ENCODE measurements around the gene JDP2.

Gene JDP2

GRCh38 chr14:75438486-75439080 lies 10.8 kb downstream of the JDP2 start:
- DNase-seq, result no peak

DNA sequence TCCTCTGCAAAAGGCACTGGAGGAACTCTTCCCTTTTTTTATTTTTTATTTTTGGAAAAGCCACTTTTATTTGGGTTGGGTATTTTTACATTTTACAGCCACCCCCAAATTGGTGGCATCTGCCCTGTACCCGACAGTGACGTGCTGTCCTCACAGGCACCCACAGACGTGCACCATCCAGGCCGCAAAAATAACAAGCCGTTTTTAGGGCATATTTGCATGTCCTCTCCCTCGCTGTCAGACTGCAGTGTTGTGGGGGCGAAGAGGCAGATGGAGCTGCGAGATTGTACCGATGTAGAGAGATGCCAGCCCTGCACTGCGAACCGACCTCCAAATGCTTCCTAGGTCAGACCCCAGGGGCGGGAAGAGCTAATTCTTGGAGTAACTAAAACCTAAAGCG lies 12.2 kb downstream of the JDP2 start:
- no peak for DNase-seq

GRCh38 chr14:75440733-75441477 lies 13.1 kb downstream of the JDP2 start:
- DNase-seq, result no peak

DNA sequence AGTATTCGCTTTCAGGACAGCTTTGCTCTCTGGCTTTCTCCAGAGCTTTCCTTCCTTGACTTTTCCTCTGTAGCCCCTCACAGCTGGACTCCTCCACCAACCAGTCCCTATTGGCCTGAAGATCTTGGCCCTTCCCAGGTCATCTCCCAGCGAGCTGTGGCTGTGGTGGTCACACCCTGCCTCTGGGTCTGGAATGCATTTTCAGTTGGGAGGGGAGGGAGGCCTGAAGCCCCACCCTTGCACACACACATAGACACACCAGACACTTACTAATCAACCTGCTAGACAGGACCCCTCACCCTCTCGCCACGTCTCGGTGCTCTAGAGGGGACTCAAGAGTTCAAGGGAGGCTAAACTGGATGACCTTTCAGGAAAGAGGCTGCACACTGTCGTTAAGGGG lies 13.9 kb downstream of the JDP2 start:
- no peak for DNase-seq

DNA sequence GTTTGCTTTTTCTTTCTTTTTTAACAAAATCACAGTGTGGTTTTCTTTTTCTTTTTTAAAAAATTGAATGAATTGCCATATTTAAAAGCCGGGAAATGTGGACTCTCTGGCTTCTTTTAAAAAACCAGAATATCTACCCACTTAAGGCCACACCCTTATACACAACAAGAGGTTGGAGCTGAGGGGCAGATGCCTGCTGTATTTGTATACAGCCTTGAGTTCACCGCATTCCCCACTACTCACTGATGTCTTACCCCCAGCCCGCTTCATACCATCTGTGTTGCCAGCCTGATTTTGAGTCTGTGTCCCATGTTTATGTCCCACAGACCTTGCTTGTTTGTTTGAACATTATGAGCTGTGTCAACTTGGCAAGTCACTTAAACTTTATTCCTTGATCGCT lies 14.3 kb downstream of the JDP2 start:
- DNase-seq, result no peak

DNA sequence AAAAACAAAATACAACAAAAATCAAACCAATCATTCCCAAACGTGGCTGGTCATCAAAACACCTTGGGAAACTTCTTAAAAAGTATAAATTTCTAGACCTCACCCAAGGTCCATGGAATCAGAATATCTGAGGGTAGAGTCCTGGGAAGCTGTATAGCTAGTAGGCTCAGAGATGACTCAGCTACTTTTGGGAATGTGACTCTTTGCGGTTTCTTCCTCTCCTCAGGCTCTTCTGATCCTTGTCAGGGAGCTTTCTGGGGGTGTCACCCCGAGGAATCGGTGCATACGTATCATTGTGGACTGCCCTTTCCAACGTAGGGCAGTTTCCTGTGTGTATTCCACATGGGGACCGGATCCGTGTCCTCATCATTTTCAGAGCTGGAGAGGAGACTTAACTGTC lies 14.8 kb downstream of the JDP2 start:
- DNase-seq, result no peak

DNA sequence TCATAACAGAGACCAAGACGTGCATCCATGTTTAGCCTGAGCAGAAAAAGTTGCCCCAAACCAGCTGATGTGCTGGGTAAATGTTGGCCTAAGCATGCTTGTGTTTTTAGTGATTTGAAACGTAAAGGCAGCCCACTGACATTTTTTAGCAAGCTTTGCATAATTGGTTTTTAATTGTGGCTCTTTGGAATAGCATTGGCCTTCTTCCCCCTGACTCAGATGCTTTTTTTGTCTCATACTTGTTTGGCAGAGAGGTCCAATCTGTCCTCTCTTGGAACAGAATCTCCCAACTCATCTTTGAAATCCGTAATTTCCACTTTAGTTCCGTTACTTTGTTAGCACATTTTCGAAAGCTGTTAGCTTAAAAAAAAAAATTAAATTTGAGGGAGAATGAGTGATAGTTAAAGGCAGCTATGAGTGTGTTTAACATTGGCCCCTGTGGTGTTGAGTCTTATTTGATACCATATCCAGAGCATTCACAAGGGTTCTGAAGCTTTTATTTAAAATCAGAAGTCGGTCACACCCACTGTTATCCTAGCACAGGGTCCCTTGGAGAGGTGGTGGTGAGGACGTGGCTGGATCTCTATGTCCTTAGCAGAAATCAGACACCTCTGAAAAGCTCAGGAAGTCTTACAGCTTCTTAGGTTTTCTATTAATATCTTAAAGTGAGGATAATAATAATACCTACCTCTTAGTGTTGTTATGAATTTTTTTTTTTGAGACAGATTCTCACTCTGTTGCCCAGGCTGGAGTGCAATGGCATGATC lies 15.6 kb downstream of the JDP2 start:
- DNase-seq, result no peak

DNA sequence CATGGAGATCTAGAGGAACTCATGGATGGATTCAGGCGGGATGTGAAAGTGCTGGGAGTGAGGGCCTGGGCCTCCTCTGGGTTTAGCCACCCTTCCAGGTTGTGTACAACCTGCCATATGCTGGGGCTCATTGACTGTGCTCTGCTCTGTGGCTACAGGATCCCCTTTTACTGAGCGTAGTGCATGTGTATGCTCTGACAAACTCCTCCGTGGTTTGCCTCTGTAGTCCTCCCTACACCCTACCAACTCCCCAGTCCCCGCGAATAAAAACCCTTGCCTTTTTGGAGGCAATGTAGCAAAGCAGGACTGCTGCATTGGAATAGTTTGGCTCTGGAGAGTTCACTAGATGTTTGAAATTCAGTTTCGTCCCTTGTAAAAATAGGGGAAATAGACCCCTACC lies 17.4 kb downstream of the JDP2 start:
- no peak for DNase-seq

DNA sequence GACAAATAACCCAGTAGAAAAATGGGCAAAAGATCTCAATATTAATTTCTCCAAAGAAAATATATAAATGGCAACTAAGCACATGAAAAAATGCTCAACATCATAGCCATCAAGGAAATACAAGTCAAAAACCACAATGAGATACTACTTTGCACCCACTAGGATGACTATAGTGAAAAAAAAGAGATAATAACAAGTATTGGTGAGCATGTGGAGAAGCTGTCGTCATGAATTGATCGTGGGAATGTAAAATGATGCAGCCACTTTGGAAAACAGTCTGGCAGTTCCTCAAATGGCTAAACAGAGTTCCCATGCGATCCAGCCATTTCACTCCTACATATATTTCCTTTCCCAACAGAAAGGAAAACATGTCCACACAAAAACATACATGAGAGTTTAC lies 18.1 kb downstream of the JDP2 start:
- no peak for DNase-seq

GRCh38 chr14:75446447-75446846 lies 18.6 kb downstream of the JDP2 start:
- DNase-seq, result no peak

DNA sequence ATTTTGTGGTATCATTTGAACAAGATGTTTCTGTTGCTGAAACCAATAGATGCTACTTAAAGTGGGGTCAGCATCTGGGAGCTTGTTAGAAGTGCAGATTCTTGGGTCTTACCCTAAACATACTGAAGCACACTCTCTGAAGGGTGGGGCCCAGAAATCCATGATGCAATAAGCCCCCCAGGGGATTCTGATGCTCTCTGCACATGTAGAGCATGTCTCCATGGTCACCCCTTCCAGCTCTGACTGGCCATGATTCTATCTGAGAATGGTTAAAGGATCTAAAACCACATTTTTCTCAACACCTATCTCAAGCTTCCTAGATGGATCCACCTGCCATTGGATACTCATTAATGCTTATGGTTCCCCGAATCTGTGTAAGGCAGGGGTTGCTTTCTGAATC lies 20.4 kb downstream of the JDP2 start:
- no peak for DNase-seq

GRCh38 chr14:75449036-75449435 lies 21.2 kb downstream of the JDP2 start:
- DNase-seq, result no peak

DNA sequence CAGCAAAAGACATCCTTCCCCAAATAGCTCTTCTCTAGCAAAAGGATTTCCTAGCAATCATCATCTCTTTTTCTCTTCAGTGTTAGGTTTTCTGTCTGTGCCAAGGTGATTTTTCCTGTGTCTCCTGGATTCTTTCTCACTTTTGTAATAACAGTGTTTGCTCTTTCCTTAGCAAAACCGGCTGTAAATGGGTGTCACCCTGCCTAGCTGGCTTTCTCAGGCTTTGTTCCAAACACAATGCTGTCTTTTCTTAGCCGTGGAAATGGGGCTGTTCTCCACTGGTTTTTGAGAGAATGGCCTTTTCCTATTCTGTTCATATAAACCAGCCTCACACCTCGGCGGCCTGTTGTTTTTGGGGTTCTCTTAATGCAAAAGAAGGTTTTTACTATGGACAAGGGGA lies 21.9 kb downstream of the JDP2 start:
- no peak for DNase-seq

DNA sequence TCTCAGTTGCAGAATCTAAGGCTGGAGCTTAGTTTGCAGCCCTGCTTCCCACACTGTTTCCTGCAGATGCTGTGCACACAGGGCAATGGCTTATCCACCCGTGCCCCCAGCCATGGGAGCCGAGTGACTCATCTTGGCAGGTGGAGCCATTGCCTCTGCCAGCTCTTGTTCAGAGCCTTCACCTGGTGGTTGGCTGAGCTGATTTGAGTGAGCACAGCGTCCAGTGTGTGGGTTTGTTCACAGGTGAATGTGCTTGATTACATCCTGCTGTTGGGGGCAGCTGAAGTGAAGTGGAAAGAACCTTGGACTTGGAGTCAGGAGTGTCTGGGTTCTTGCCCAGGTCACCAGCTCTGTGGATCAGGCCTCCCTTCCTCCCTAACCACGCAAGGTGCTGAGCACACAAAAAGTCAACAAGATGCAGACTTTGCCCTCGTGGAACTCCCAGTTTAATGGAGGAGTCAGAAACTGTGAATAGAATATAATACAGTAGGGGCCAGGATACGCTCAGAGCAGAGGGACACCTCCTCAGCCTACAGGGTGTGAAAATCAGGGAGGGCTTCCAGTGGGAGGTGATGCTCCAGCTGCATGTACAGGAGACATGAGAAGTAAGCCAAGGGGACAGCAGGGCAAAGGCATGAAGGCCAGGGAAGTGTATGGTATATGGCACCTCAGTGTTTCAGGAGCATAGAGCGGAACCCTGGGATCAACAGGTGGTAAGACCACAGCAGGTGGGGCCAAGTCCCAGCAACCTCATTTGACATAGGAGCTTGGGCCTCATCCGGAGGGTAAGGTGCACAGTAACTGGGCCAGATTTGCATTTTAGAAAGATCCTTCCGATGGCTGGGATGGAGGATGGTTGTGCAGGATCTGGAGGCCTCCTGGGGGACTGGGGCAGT lies 22.8 kb downstream of the JDP2 start:
- DNase-seq, result no peak

GRCh38 chr14:75452324-75452723 lies 24.5 kb downstream of the JDP2 start:
- no peak for DNase-seq

DNA sequence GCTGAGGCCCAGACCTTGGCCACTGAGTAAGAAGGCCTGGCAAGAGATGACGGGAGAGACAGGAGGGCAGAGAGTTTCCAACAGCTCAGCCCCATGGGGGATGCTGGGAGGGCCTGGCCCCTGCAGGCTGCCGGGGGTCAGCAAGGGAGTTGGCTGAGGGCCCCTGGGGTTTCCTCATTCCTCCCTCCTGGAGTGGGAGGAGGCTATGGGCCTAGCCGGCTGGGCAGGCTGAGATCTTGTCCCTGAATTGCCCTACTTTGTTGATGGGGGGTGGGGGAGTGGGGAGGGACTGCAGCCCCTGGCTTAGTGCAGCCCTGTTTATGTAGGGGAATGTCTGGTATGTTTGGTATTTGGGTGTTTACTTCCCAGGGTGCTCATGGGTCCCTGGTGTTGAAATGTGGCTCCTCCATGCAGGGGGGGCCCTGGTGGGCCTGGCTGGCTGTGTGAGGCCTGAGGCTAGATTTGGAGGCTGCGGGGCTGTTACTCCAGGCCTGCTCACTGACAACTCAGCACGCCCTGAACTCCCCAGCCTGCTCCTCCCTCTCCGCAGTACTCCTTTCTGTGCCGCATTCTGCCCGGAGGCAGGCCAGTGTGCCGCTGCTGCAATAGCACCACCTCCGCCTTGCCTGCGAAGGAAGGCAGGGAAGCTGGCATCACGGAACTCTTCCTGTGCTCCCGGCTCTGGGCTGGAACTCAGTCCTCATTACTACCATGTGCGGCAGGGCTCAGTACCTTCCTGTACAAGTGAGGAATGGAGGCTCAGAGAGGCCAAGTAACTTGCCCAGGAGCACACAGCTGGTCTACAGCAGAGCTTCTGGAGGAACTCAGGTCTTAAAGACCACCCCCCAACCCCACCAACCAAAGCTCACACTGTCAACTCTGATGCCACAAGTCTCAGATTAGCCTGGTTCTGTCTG lies 25.3 kb downstream of the JDP2 start:
- no peak for DNase-seq

- DNase-seq, result no peak
Measured at GRCh38 chr14:75453817-75454434, 26.1 kb downstream of the JDP2 start.

DNA sequence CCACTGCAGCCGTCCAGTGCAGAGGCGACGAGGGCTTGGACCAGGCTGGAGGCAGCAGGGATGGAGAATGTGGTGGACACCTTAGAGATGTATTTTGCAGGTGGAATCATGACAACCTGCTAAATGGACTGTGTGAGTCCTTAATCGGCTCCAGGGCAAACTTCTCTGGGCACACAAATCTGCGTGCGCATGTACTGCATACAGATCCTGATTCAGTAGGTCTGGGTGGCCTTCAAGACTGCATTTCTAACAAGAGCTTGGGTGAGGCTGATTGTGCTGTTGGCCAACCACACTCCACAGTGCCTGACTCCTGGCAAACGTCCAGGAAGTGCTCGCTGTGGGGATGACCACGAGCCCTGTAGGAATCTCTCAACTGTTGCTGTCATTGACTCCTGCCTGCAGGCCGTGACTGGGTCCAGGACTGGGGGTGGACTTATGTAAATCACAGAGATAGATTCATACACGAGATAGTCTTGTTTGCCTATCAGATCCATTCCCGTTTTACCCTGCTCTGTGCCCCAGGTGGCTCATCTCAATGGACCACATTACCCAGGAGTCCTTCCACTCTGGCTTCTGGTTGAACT lies 27.2 kb downstream of the JDP2 start:
- no peak for DNase-seq

- no peak for DNase-seq
Measured at GRCh38 chr14:75456069-75456996, 28.5 kb downstream of the JDP2 start.

DNA sequence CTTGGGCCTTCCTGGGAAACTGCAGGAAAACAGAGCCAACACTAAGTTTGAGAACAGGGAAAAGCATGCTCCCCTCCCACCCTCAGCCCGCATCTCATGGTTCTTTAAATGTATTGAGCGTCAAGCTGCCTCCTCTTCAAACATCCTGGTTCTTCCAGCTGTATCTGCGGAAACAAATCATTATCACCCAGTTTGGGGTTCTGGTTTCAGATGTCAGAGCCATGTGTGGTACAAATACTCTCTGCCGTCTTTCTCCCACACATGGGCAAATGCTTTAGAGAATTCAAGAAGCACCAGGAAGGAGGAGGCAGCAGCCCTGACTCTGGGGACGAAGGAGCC lies 29.1 kb downstream of the JDP2 start:
- DNase-seq, result no peak
